HG03097 (cell line): ENCODE data around the gene FNBP1L.

Source experiments
- ATAC-seq: cut with Tn5 transposase; IDR thresholded peaks from one replicate; pipeline ENCODE4 v1.9.1; 2021; ENCODE audit not compliant: unreplicated experiment, low FRiP score

FNBP1L gene

DNA sequence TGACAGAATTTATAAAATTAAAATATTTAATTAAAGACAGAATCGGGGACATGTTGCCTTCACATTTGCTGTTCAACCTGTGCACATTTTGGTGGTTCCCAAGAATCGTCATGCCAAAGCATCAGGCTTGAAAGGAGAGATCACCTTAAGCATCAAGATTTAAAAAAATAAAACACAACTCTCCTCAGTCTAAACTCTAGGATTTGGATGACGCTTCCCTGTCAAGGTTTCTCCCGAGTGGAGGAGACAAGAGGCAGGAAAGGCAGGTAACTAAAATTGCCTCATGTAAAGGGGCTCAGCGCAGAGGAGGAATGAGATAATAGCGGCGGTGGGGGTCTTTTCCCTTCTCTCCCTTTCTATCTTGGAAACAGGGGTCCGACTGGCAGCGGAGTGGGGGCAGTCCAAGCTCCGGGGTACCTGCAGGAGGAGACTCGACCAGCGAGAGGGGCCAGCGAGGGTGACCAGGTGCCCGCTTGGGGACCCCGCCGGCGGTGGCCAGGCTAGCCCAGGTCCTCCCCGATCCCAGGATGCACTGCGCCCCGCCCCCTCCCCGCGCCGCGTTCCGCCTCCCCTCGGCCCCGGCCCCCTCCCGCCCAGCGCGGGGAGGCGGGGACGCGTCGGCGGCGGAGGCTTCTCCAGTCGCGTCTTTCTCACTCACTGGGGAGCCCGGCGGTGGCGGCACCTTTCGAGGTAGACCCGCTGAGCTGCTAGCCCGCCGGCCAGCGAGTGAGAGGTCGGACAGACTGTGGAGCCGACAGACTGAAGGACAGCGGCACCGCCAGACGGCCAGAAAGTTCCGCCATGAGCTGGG, at the start of gene FNBP1L:
Gene FNBP1L (plus strand): TSS at position 638 of the 811 bp plus-strand sequence. CDS start 164 bp downstream, at position 802.
- ATAC-seq, result no peak

GRCh38 chr1:93399781-93400180, 48.1 kb upstream of the FNBP1L start:
- no peak for ATAC-seq

DNA sequence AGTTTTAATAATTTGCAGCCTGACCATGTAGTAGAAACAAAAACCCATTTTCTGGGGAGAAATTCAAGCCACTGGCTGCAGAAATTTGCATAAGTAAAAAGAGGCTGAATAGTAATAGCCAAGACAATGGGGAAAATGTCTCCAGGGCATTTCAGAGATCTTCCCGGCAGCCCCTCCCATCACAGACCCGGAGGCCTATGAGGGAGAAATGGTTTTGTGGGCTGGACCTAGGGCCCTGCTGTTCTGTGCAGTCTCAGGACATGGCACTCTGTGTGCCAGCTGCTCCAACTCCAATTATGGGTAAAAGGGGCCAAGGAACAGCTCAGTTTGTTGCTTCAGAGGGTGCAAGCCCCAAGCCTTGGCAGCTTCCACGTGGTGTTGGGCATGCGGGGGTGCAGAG, 39.7 kb upstream of the FNBP1L start:
- ATAC-seq, result no peak

- ATAC-seq, result no peak
Measured at GRCh38 chr1:93411000-93411399, 36.9 kb upstream of the FNBP1L start.

DNA sequence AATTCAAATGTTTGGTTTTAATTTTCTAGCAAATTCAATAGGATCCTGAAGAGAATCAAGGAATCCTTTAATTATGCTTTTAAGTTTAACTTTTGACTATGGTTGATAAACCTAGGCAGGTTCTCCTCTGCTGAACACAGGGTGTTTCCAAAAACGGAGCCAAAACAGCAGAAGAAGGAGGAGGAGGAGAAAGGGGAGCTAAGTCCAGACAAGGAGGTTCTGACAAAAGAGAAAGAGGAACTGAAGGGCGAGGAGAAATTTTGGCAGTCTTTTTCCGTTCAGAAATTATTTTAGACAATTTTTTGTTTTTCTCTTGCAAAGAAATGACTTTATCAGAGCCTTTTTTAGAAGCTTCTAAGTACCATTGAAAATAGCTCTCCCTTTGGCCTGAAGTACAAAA, 33.2 kb upstream of the FNBP1L start:
- ATAC-seq, result no peak

DNA sequence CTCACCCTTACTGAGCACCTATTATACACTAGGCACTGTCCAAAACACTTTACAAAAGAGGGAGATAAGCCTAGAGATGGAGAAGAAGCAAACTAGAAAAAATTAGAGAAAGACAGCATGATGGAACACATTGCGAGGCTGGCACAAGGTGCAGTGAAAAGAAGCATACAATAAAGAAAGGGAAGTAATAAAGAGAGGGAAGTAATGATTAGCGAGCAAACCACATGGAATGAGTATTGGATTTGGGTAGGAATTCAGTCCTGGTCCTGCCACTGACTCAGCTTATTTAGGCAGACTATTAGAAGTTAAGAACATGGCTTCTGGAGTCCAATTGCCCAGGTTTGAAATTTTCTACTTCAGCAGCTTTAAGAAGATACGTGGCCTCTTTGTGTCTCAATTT, 32.6 kb upstream of the FNBP1L start:
- ATAC-seq, result no peak

- ATAC-seq, result no peak
Measured at GRCh38 chr1:93416183-93416582, 31.7 kb upstream of the FNBP1L start.

DNA sequence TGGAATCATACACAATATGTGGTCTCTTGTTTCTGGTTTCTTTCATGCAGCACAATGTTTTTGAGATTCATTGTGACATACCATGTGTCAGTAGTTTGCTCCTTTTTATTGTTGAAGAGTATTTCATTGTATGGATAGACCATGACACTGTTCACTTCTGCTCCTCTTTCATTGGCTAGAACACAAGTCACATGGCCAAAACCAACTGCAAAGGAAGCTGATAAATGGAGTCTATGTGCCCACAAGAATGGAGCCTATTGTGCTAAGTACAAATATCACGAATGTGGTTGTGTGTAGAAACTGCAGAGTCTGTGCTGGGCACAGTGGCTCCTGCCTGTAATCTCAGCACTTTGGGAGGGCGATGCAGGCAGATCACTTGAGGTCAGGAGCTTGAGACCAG, 28.6 kb upstream of the FNBP1L start:
- ATAC-seq, result no peak

GRCh38 chr1:93420400-93420799, 27.5 kb upstream of the FNBP1L start:
- ATAC-seq, result no peak

GRCh38 chr1:93426181-93426580, 21.7 kb upstream of the FNBP1L start:
- ATAC-seq, result no peak

DNA sequence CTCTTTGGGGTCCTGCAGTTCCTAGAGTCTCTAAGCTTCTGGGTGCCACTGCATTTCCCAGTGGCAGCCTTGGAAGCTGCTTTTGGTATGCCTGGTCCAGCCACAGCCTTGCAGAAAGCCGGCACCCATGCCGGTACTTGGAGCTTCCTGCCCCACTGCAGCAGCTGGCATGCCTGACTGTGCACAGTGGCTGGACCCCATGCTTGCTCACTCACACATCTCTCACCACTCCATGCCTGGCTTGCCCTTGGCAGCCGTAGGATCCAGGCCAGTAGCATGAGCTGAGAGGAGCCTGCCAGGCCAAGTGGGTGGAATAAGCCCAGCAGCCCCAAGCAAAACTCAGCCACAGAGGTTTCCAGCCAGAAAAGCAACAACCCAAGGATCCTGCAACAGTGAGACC, 20.3 kb upstream of the FNBP1L start:
- no peak for ATAC-seq

DNA sequence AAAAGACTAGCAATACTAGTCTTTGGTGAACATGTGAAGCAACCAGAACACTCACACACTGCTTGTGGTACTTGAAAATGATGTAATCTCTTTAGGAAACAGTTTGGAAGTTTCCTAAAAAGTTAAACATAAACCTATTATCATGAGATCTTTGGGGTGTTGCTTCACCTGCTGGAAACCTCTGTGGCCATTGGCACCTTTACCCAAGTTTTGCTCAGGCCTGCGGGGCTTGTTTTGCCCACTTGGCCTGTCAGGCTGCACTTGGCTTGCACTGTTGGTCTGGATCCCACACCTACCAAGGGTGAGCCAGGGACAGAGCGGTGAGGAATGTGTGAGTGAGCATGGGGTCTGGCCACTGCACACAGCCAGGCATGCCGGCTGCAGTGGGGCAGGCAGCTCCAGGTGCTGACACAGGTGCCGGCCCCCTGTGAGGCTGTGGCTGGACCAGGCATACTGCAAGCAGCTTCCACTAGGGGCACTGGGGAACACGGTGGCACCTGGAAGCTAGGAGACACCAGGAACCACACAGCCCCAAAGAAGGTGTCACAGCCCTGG, 14.4 kb upstream of the FNBP1L start:
- ATAC-seq, result no peak

DNA sequence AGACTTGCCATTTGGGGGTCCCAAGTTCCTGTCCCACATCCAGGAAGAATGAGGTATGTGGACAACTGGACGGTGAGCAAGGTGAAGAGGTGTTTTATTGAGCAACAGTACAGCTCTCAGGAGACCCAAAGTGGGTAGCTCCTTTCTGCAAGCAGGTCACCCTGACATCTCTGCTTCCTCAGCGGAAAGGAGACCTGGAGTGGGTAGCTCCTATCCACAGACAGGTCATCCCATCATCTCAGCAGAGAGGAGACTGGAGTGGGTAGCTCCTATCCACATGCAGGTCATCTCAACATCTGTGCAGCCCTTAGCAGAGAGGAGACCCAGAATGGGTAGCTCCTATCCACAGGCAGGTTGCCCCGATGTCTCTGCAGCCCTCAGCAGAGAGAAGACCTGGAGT, 13.8 kb upstream of the FNBP1L start:
- no peak for ATAC-seq

GRCh38 chr1:93434987-93435386, 12.9 kb upstream of the FNBP1L start:
- no peak for ATAC-seq

DNA sequence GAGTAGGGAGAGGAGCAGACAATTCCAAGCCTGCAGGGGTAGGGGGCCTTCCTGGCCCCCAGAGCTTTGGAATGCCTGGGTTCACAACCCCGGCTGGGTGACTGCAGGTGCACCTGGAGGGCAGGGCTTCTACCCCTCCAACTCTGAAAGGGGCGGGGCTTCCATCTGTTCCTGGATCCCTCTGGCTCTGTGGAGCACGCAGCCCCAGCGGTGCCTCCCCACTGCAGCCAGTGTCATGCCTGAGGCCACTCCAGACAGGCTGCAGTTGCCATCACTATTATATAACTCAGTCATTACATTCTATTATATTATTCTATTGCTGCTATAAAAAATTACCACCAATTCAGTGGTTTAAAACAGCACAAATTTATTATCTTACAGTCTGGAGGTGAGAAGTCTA, 12.5 kb upstream of the FNBP1L start:
- no peak for ATAC-seq

DNA sequence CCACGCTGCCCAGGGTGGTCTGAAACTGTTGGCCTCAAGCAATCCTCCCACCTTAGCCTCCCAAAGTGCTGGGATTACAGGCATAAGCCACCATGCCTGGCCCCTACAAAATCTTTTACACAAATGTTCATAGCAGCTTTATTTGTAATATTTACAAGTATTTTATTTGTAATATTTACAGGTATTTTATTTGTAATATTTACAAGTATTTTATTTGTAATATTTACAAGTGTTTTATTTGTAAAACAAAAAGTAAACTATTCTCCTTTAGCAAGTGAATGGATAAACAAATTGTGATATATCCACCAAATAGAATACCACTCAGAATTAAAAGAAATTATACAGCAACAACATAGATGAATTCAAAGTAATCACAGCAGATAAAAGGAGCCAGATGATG, 11.4 kb upstream of the FNBP1L start:
- no peak for ATAC-seq

- ATAC-seq, result no peak
Measured at GRCh38 chr1:93437976-93438605, 9.8 kb upstream of the FNBP1L start.

DNA sequence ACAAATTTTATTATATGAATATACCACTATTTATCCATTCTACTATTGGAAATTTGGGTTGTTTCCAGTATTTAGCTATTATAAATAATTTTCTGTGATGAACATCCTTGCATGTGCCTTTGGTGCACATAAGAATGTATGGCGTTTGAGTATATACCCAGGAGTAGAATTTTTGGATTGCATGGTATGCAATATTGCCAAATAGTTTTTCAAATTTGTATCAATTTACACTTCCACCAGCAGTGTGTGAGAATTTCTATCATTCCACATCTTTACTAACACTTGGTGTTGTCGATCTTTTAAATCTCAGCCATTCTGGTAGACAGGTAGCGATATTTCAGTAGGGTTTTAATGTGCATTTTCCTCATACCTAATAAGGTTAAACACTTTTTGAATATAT, 9.2 kb upstream of the FNBP1L start:
- ATAC-seq, result no peak

GRCh38 chr1:93440272-93440671, 7.6 kb upstream of the FNBP1L start:
- no peak for ATAC-seq

DNA sequence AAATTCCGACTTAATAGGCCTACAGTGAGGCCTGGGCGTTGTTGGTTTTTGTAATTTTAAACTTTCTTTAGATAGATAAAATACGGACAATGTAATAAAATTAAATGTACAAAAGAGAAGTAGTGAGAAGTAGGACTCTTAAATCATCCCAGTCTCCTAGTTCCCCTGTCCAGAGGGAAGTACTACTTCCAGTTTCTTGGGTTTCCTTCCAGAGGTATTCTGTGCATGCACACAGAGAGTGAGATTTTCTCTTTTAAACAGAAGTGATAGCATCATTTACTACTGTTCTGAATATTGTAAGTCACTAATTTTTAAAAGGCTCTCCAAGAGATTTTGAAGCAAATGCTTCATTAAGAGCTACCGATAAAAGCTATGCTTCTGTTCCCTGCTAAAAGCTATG, 7.2 kb upstream of the FNBP1L start:
- ATAC-seq, result no peak

GRCh38 chr1:93441589-93441988, 6.3 kb upstream of the FNBP1L start:
- ATAC-seq, result no peak
